A549 treated with dexamethasone at 1 μM for 4 hours (cell line): ENCODE measurements around the gene TMEM51. TPM values are rescaled to one million over a fixed set of nuclear protein-coding genes. Genes with fewer than 3 reads are reported as not detected.

Experiments
- total RNA-seq: library from RNA; stranded (reverse); fragments of 200-300 nt; extraction: Qiagen RNA extraction; gene quantifications from 5 replicates; pipeline ENCODE4 v1.2.3, GENCODE V29; 2022

The TMEM51 gene, protein sequence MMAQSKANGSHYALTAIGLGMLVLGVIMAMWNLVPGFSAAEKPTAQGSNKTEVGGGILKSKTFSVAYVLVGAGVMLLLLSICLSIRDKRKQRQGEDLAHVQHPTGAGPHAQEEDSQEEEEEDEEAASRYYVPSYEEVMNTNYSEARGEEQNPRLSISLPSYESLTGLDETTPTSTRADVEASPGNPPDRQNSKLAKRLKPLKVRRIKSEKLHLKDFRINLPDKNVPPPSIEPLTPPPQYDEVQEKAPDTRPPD
- total RNA-seq: 26.4 to 31.1 TPM (median 30.9 TPM) in 5 replicates

DNA sequence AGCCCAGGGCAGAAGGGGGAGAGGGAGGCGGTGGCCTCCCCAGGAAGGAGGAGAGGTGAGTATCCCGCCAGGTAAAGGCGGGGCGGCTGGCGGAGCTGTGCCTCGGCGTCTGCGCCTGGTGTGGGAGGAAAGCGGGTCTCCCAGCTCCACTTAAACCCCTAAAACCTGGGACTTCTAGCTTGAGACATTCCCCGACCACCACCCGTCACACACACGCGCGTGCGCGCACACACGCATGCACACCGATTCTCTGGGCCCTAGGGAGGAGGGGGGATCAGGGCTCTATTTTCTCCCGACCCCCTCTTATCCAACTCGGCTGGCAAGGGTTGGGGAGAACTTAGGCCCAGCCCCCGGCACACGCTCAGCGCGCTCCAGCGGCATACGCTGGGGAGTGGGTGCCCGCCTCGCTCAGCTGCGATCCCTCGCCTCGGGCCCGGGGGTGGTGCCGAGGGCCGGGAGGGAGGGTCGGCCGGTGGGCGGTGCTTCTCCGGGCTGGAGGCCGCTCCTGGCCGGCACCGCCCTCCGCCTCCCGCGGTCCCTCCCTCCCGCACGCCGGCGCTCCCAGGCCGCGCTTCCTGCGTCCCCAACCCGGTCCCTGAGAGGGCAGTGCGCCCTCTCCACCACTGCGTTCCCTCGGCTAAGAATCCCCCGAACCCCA lies at the start of gene TMEM51:
Gene TMEM51, plus strand, starts transcription at position 564 of the 658 bp plus-strand sequence. CDS start 61,341 bp downstream, outside the sequence.

DNA sequence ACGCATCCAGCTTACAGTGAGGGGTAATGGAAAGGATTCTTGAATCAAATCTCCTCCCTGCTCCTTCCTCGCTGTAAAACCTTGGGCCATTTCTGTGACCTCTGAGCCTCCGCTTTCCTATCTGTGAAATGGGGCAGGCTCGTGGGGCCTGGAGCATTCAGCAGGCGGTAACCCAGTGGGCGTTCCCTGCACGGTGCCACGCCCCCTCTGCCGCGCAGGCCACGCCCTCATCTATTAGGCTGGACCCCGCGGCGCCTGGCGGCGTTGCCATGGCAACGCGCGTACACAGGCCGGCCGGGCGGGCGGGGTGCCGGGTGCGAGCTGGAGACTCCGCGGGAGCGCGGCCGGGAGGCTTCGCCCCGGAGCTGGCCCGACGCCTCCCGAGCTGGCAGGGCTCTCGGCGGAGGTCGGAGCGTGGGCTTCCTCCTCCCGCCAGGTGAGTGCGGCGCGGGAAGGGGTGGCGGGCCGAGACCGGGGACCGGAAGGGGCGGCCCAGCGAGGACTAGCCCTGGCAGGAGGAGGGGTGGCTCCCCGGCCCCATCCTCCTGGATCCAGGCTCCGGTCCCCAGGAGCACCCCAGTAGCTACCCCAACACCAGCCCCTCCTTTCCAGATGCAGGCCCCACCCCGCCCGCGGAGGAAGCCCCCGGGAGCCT lies 93.5 kb downstream of the TMEM51 start, which contains the start of gene FHAD1:
Gene FHAD1, plus strand, starts transcription at position 264 of the 655 bp plus-strand sequence. CDS start 4,562 bp downstream, outside the sequence.

Other genes starting within 250 kb of the TMEM51 start
- 0.54 to 1.3 TPM (median 0.69 TPM) in 5 replicates for gene FHAD1, start 93.5 kb downstream of the TMEM51 start, total RNA-seq